HCT116 (cell line): ENCODE data around the gene CARMIL1. TPM values are rescaled to one million over a fixed set of nuclear protein-coding genes. Genes with fewer than 3 reads are reported as not detected.
"Not testable (repeated sequence)": the region's sequence is repeated elsewhere in the genome, so short reads cannot be mapped to it uniquely, and the experiment has no call there.

ENCODE experiments used
- ATAC-seq: fragments of 200-7000 bp; cut with Tn5 transposase; 2 replicates; pipeline ENCODE4 v1.9.1; 2020; ENCODE audit warnings: mild to moderate bottlenecking, moderate library complexity
- BruUV-seq: library from RNA; stranded (reverse); fragments of 400-500 nt; replicated peaks from 2 replicates; lab custom pipeline; 2021; lab: Mats Ljungman, UMichigan
- CTCF ChIA-PET: fragments of 300-600 bp; sonication (Branson Sonifier 250); formaldehyde crosslinking; loops from one replicate; lab custom pipeline; 2021; ENCODE audit warnings: antibody characterized with exemption; lab: Charles Lee
- POLR2A ChIA-PET: fragments of 300-600, 350-600 bp; sonication (Branson Sonifier 250); formaldehyde crosslinking; loops from one replicate; lab custom pipeline; 2021; ENCODE audit warnings: antibody characterized with exemption; lab: Charles Lee
- RAD21 ChIA-PET, 2 experiments: fragments of 300-600 bp; sonication (Branson Sonifier 250); formaldehyde crosslinking; loops; one replicate each; lab custom pipeline; 2023; ENCODE audit warnings: low total read pairs in 2 of 2; ENCODE audit not compliant: uncharacterized antibody in 2 of 2, unreplicated experiment in 2 of 2, low non-redundant PET in 1 of 2; lab: Charles Lee
- DNase-seq: peaks from one replicate; pipeline ENCODE4 v3.0.0-alpha.2; 2010; ENCODE audit warnings: low read depth, low spot score
- H2AFZ ChIP-seq: fragments of 200-600 bp; shearing (Covaris generic), sonication (generic); 2 replicates; pipeline ENCODE4 v1.6.1; 2017; ENCODE audit warnings: low read depth, mixed run types, mixed read lengths, antibody characterized with exemption, low read length; ENCODE audit not compliant: poor library complexity, severe bottlenecking
- H3K27ac ChIP-seq: 2 replicates; pipeline ENCODE4 v1.5.1; 2012; ENCODE audit warnings: low read depth, low read length
- H3K27me3 ChIP-seq: fragments of 200-600 bp; sonication (generic); 2 replicates; pipeline ENCODE4 v1.6.1; 2016; ENCODE audit warnings: mixed run types, low read length, mixed read lengths; ENCODE audit not compliant: insufficient read depth
- H3K36me3 ChIP-seq, 2 experiments: fragments of 200-500 bp in 1 of 2; fragments of 200-600 bp in 1 of 2; sonication (Bioruptor generic) in 1 of 2; sonication (generic) in 1 of 2; 2 replicates each; pipeline versions ENCODE4 v1.5.1 to v1.6.1; 2014 to 2016; ENCODE audit warnings: low read length in 2 of 2, inconsistent platforms in 1 of 2, mixed read lengths in 1 of 2, mixed run types in 1 of 2; ENCODE audit not compliant: insufficient read depth in 2 of 2, control insufficient read depth in 1 of 2
- H3K4me1 ChIP-seq, 2 experiments: fragments of 200-600 bp in 1 of 2; sonication (generic) in 1 of 2; 2 replicates each; pipeline versions ENCODE4 v1.5.1 to v1.6.1; 2012 to 2017; ENCODE audit warnings: low read length in 2 of 2, inconsistent platforms in 1 of 2, mild to moderate bottlenecking in 1 of 2, mixed read lengths in 1 of 2, mixed run types in 1 of 2, moderate library complexity in 1 of 2; ENCODE audit not compliant: insufficient read depth in 2 of 2, control insufficient read depth in 1 of 2
- H3K4me2 ChIP-seq: fragments of 200-600 bp; sonication (generic); 2 replicates; pipeline ENCODE4 v1.6.1; 2017; ENCODE audit warnings: mixed run types, low read length, mixed read lengths
- H3K4me3 ChIP-seq, 2 experiments: fragments of 200-600 bp in 1 of 2; sonication (generic) in 1 of 2; replicated peaks in 1 of 2; 2 replicates each; pipeline ENCODE4 v1.5.1; 2011 to 2016; ENCODE audit warnings: low read length in 2 of 2, control low read depth in 1 of 2, low read depth in 1 of 2, mild to moderate bottlenecking in 1 of 2, mixed read lengths in 1 of 2, mixed run types in 1 of 2
- H3K79me2 ChIP-seq: fragments of 200-600 bp; sonication (generic); 2 replicates; pipeline ENCODE4 v1.6.1; 2017; ENCODE audit warnings: mild to moderate bottlenecking, mixed run types, low read length, moderate library complexity, mixed read lengths; ENCODE audit not compliant: insufficient read depth
- H3K9ac ChIP-seq: fragments of 200-600 bp; sonication (generic); 2 replicates; pipeline ENCODE4 v1.6.1; 2016; ENCODE audit warnings: low read length, mixed read lengths
- H3K9me2 ChIP-seq: fragments of 200-600 bp; sonication (generic), shearing (Covaris generic); 2 replicates; pipeline ENCODE4 v1.6.1; 2017; ENCODE audit warnings: mixed run types, mild to moderate bottlenecking, moderate library complexity; ENCODE audit not compliant: insufficient read depth
- H3K9me3 ChIP-seq, 2 experiments: fragments of 200-500 bp in 1 of 2; fragments of 200-600 bp in 1 of 2; sonication (Bioruptor generic) in 1 of 2; sonication (generic) in 1 of 2; 2 replicates each; pipeline ENCODE4 v1.6.1; 2014 to 2017; ENCODE audit warnings: low read length in 2 of 2, mixed read lengths in 2 of 2, inconsistent platforms in 1 of 2, low read depth in 1 of 2, mild to moderate bottlenecking in 1 of 2, mixed run types in 1 of 2, moderate library complexity in 1 of 2; ENCODE audit not compliant: control insufficient read depth in 1 of 2, insufficient read depth in 1 of 2
- H4K20me1 ChIP-seq: fragments of 200-600 bp; sonication (generic), shearing (Covaris generic); 2 replicates; pipeline ENCODE4 v1.6.1; 2017; ENCODE audit warnings: mixed run types, mild to moderate bottlenecking, moderate library complexity; ENCODE audit not compliant: insufficient read depth
- CBX3 ChIP-seq: IDR thresholded peaks from 2 replicates; pipeline ENCODE4 v1.6.1; 2012; ENCODE audit warnings: low read depth
- ELF1 ChIP-seq: IDR thresholded peaks from 2 replicates; pipeline ENCODE4 v1.6.1; 2012; ENCODE audit warnings: low read depth, borderline replicate concordance
- EZH2 ChIP-seq: fragments of 200-600 bp; sonication (generic); IDR thresholded peaks from 2 replicates; pipeline ENCODE4 v1.6.1; 2017; ENCODE audit warnings: antibody characterized with exemption, mixed run types
- POLR2A ChIP-seq: IDR thresholded peaks from 2 replicates; pipeline ENCODE4 v1.7.0; 2011; ENCODE audit warnings: borderline replicate concordance; ENCODE audit not compliant: insufficient read depth, insufficient read length; ENCODE audit errors: extremely low read depth
- intact Hi-C: fragments of 100-400 bp; cut with micrococcal nuclease; formaldehyde crosslinking; loops from 2 replicates; pipeline ENCODE4 v1.10.0; 2022
- total RNA-seq: library from RNA; stranded (reverse); gene quantifications from one replicate; pipeline ENCODE4 v1.2.1, GENCODE V29; 2021; ENCODE audit not compliant: unreplicated experiment

The CARMIL1 gene
- total RNA-seq, 1 experiment from 2014 or later: 21.7 TPM

GRCh38 chr6:25444521-25444920 is 165.3 kb downstream of the CARMIL1 start:
- H2AFZ ChIP-seq, H3K36me3 ChIP-seq, H3K27ac ChIP-seq, ATAC-seq, H3K4me1 ChIP-seq, intact Hi-C loops, RAD21 ChIA-PET, H3K9me2 ChIP-seq, POLR2A ChIA-PET, BruUV-seq, H3K4me2 ChIP-seq, H3K9ac ChIP-seq, H4K20me1 ChIP-seq, H3K79me2 ChIP-seq, H3K4me3 ChIP-seq, DNase-seq, CTCF ChIA-PET, H3K9me3 ChIP-seq, H3K27me3 ChIP-seq: not testable (repeated sequence)

- Histone ChIP-seq H3K9me3 (0 out of 4 replicates have a peak, but pooled peaks cover 0 to 3% of the 10 kb centered on the region in 2 experiments), H4K20me1 (no peaks in the 10 kb centered on the region), H3K27me3 (no peaks in the 10 kb centered on the region), H3K9ac (no peak overlapping the region), H3K9me2 (no peaks in the 10 kb centered on the region), H3K27ac (no peak overlapping the region), H3K36me3 (no peaks in the 10 kb centered on the region), H2AFZ (no peak overlapping the region), H3K79me2 (no peaks in the 10 kb centered on the region), H3K4me2 (no peak overlapping the region), H3K4me3 (no peak overlapping the region), H3K4me1 (no peaks in the 10 kb centered on the region)
- ChIA-PET RAD21 (no interaction called here), CTCF (no interaction called here), POLR2A (no interaction called here)
- no TSS peak for BruUV-seq
- no peak for TF ChIP-seq POLR2A
- TF ChIP-seq CBX3: no peak
- TF ChIP-seq EZH2: no peak
- TF ChIP-seq ELF1: no peak
- ATAC-seq (no peak), DNase-seq (no peak)
- intact Hi-C loops: no loop called here
Measured at GRCh38 chr6:25446830-25447569, 167.8 kb downstream of the CARMIL1 start.
